HG02623 (cell line): ENCODE results near the gene C10orf53.
"Not testable (repeated sequence)": the region's sequence is repeated elsewhere in the genome, so short reads cannot be mapped to it uniquely, and the experiment has no call there.

ENCODE experiments used
- ATAC-seq: cut with Tn5 transposase; IDR thresholded peaks from one replicate; pipeline ENCODE4 v1.9.1; 2021; ENCODE audit warnings: moderate library complexity; ENCODE audit not compliant: unreplicated experiment

Gene C10orf53

DNA sequence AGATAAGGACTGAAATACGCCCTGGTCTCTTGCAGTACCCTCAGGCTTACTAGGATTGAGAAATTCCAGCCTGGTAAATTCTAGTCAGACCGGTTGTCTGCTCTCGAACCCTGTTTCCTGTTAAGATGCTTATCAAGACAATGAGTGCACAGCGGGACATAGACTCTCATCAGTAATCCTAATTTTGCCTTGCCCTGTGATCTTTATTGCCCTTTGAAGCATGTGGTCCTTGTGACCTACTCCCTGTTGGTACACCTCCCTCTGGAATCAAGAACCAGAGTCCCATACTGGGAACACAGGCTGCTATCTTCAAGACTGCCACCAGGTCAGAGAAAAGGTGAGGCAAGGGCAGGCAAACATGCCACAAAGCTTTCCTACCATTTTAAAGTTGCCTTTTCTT is 7.2 kb downstream of the C10orf53 start:
- no peak for ATAC-seq

DNA sequence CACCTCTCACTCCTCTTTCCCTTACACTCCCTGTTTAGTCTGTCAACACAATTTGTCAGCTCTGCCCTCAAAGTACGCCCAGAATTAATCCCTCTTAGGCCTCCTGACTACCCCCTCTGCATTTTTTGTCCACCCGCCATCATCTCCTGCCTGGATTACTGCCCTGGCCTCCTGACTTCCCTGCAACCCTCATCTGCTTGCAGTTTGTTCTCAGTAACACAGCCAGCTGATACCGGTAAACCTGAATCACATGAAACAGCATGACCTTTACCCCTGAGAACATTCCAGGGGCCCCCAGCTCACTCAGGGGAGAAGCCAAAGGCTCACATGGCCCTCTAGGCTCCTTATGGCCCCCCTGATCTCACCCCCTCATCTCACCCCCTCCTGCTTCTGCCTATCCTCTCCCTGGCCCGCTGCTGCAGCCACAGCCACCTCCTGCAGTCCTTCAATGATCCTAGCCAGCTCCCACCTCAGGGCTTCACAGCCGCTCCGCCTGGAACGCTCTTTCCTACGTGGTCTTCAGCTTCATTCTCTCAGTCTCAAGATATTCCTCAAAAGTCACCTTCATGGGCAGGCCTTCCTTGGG is 8.9 kb downstream of the C10orf53 start:
- no peak for ATAC-seq

DNA sequence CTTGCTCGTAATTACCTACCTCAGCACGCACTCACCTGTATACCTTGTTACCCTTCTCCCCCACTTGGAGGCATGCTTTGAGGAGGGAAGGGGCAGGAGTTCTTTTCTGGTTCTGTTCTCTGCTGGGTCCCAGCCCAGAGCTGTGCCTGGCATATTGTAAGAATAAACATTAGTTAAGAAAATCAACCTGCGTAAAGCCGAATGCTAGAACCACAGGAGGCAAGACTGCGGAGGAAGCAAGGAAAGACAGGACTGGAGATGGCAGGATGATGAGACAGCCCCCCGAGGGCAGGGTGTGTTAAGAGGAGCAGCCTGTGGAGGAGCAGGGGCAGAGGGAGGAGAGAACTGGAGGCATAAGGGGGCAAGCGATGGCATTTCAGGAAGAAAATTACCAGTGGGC is 9.5 kb downstream of the C10orf53 start:
- ATAC-seq, result no peak

DNA sequence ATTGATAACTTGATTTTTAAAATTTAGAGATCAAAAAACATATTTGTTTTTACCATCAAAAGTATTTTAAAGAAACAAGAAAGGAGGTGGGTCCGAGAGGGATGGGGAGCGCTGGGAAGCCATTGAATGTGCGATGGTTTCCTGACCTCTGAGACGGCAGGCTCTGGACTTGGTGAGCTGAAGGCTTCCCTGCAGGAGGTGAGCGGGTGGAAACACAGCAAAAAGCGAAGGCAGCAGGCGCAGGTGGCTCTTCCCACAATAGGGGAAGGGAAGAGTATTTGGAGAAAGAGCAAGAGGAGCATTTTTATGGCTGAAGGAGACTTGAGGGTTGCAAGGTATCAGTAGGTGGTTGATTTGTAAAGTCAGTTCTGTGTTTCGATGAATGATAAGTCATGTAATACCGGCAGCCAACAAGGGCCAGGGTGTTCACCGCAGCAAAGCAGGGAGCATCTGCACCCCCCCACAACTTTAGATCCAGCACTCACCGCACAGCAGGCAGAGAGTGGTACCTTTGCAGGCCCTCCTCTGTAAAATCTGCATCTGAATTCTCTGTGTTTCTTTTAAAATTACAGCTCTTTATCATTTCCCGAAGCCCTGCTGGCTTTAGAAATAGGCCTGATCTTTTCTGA is 10.5 kb downstream of the C10orf53 start:
- no peak for ATAC-seq

DNA sequence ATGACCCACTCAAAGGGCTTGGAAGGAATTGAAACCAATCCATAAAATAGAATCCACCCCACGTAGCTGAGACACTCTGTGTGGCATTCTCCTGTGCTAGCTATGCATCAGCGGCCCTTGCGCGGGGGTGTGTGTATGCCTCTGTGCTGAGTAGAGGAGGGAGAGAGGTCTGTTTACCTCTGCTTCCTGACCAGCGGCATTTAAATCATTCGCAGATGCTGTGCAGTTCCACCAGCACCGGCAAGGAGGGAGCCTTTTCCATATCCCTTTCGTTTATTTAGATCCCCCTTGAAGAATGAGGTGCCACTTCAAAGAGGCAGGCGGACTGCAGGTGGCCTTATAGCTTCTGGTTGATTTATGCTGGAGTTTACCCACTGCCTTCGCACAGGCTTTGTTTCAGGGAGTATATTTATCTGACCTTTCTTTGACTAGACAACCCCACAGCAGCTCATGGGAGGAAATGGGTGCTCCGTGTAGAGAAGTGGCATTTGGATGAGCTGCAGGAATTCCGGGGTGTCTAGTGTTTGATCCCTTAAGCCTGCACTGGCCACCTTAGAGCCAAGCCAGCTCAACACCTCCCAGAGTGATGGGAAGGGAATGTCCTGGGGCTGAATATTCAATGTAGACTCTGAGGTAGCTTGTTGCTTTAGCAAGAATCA is 11.4 kb downstream of the C10orf53 start:
- ATAC-seq, result no peak

DNA sequence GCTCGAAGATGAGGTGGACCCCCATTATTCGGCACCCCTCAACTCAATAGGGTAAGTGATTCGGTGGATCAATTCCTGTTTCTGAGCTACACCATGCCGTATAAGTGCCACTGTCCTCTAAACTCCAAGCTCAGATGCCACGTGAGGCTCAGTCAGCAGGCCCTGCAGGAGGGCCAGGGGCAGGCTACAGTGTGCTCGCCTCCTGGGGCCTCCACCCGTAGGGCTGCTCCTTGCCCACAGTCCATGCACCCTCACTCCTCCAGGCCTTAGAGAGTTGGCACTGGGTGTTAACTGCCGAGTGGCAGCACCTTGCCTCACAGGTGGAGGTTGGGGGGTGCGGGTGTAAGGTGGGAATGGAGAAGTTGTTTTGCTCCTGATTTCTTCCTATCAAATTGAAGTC is 12.1 kb downstream of the C10orf53 start:
- ATAC-seq, result no peak

DNA sequence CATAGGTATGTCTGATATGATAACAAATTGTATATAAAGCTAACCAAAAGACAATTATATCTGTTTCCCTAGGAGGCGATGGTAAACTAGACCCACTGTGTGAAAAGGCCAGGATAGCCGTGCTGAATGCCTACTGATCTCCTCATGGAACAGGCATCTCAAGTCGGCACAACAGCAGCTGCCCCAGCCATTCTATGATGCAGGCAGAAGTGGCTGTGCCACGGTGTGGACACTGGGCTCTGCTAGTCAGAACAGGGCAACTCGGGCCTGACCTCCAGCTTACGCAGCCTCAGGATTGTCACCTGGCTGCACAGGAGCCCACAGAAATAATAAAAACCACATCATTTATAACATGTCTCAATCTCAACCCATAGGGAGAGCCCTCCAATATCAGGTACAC is 15.0 kb downstream of the C10orf53 start:
- no peak for ATAC-seq

DNA sequence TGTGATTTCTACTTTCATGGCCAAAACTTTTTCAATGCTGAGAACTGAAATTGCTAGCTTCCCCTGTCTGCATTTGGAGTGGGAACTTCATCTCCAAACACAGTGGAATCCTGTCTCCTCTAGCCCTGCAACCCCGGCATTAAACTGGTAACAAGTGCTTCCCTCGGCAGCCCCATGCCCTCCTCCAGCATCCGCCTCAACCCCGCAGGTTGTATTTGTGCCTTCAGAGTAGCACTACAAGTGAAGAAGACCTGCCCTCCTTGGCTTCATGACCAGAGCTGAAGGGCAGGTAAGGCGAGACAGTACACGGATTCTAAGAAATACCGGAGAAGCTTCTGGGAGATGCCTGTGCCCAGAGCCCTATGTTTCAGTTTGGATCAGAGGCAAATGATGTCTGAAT is 16.9 kb downstream of the C10orf53 start:
- ATAC-seq, result no peak

DNA sequence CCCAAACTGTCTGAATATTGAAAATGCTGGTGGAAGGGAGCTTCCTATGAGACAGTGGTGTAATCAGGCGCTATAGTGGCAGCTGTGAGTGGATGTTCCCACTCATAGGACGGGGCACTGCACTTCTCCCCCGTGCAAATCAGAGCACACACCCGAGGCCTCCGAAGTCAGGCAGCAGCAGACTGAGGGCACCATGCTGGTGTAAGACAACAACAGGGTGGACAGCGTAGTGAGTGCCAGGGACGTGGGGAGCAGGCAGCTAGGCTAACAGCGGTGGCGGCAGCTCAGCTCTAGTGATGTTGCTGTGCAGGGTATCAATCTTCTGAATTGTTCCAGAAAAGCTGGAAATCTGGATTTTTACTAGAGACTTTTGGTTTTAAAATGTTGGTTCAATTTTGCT is 19.2 kb downstream of the C10orf53 start:
- no peak for ATAC-seq

DNA sequence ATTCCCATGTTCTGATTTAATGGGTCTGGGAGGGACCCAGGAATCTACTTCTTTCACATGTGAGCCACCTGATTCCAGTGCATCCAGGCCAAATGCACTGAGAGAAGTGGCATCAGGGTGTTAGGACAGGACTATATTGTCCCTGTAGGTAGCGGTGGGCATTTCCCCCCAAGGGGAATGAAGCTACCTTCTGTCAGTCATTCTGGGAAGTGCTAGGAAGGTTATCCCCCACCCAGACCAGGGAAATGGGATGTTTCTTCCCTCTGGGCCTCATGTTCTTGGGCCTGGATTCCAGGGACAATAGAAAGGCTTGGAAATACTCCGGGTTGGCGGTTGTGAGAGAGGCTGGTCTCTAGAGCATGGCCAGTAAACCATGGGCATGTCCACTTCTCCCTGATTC is 20.8 kb downstream of the C10orf53 start:
- no peak for ATAC-seq

DNA sequence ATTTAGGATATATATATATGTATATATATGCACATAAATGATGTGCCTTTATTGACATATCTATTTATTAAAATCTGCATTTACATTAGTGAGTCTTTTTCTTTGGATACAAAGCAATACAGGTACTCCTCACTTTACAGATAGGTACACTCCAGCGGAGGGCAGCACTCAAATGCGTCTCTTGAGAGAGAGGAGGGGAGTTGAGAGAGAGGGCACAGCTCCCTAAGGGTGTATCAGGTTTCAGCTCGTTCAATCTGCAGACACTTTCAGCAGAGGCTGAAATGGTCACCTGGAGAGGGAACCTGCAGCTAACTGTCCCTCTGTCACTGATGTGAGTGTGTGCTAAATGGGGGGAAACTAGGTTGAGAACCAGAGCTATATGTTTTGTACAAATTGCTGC is 21.5 kb downstream of the C10orf53 start:
- no peak for ATAC-seq

DNA sequence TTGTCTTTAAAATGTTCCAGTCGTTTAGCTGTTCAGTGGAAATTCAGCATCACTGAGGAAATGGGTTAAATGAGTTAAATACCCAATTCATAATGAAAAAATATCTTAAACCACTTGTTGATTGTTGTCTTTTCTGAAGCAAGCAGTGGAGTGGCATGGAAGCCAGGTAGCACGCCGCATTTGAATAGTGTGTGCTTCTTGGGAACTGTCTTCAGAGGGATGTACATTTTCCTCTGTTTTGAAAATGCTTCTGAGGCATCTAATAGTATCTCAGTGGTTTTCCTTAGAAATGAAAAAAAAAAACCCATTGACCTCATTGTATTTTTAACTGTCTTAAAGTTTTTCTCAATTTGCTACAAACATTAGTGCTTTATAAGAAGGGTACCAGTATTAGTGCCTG is 28.1 kb downstream of the C10orf53 start:
- no peak for ATAC-seq

DNA sequence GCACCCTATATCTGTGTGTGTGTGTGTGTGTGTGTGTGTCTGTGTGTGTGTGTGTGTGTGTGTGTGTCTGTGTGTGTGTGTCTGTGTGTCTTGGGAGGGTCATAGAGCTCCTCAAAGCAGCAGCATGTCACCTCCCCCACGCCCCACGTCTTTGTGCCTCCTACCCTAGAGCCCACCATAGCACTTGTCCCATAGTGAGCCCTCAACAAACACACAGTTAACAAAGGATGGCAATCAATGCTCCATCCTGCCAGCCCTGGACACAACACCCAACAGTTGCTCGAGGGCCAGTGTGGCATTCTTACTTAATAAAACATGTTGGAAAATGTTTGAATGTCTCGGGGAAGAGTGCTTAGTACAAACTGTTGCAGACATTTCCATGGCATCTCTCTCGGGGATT is 30.5 kb downstream of the C10orf53 start:
- ATAC-seq, result no peak

DNA sequence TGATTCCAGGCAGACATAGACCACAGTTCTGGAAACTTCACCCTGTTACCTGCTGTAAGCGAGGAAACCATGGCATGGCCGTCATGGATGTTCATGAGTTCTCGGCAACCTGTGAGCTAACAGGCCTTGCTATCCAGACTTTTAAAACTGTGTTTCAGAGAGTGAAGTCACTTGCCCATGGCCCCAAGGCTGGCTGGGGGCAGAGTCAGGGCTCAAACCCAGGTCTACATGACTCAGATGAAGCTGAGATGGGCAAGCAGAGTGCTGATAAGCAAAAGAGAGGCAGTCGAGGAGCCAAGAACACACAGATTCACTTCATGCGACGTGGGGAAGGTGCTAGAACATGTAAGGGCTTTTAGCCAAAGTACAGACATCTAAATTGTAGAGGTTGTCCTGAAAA is 31.5 kb downstream of the C10orf53 start:
- no peak for ATAC-seq

DNA sequence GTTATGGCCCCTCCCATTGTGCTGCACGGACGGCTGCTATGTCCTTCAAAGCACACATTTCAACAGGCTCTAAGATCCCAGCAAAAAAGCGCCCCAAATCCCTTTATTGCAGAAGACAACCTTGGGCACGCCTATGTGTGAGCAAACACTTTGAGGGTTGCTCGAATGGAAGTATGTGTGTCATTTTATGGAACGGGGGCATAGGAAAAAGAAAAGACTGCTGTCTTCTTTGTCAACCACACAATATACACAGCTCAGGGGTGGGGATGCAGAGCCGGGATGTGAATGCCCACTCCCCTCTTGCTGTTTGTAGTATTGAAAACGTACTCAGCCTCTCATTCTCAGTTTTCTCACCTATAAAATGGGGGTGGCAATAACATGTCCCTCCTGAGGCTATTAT is 32.0 kb downstream of the C10orf53 start:
- no peak for ATAC-seq

DNA sequence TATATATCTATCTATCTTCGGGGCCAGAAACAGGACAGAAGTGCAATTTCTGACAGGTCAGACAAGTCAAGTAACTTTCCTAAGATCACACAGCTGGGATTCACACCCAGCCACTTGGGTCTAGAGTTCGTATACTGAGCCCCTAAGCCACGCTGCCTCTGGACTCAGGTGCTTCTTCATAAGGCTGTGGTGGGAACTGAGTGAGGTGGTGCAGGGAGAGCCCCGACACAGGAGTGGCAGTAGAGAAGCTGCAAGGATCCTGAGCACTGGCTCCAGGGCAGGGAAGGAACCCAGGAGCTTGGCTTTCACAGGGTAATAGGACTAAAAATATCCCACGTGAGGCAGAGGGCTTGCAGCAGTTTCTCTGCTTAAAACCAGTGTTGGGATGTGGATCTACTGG is 33.8 kb downstream of the C10orf53 start:
- ATAC-seq, result no peak

DNA sequence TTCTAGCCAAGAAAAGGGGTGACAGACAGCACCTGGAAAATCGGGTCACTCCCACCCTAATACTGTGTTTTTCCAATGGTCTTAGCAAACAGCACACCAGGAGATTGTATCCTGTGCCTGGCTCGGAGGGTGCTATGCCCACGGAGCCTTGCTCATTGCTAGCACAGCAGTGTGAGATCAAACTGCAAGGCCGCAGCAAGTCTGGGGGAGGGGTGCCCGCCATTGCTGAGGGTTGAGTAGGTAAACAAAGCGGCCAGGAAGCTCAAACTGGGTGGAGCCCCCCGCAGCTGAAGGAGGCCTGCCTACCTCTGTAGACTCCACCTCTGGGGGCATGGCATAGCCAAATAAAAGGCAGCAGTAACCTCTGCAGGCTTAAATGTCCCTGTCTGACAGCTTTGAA is 35.7 kb downstream of the C10orf53 start:
- ATAC-seq, result not testable (repeated sequence)

DNA sequence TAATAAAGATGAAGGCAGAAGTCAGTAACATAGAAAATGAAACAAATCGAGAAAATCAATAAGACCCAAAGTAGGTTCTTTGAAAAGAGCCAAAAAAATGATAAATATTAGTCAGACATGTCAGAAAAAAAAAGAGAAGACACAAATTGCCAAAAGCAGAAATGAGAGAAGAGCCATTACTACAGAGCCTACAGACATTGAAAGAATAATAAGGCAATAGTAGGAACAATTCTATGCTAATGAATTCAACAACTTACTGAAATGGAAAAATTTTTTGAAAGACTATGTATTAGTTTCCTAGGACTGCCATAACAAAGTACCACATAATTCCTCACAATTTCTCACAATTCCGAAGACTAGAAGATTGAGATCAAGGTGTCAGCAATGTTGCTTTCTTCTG is 47.1 kb downstream of the C10orf53 start:
- no peak for ATAC-seq

DNA sequence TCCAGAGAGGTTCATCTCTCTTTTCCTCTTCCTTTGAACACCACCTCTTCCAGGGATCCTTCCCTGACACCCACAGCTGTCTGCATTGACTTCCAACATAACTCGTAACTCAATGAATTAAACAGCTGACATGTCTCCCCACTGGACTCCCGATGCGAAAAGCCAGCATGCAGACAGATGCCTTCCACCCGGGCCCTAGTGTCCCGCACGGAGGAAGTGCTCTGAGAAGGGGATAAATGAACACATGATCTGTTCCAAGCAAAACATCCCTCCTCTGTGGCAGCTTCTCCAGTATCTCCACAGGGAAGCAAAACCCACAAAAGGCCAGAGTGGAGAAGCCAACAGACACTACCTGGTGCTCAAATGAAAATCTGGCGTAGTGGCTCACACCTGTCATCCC is 54.4 kb downstream of the C10orf53 start:
- ATAC-seq, result no peak

DNA sequence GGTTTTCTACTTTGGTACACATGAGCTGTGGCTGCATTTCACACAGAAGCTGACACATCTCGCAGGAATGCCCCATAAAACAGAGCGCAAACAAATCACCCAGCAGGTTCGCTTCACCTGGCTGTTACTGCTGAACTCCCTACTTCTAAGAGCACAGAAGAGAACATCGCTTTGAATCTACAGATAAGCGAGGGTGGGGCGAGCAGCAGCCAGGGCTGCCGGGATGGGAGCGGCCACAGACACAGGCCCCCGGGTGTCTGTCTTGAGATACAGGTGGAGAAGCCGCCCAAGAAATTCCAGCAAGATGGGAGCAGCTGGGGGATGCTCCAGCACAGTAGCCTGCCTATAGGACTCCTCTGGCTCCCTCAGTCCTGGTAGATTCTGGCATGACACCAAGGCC is 55.2 kb downstream of the C10orf53 start:
- ATAC-seq, result no peak

DNA sequence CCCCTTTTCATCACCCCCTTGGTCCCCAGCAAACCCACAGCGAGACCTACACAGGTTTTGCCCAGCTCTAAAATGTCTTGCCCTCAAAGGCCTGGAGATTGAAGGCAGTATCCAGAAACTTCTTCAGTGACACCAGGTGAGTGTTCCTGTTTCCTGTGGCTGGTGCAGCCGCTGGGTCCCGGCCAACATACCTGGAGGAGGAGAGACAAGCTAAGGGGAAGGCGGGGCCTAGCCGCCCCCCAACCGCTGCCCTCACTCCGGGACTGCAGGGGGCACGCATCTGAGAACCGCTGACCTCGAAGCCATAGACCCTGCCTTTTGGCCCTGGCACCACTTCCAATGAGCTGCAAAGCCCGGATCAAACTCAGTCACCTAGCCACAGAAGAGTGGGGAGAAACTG is 55.7 kb downstream of the C10orf53 start:
- no peak for ATAC-seq

DNA sequence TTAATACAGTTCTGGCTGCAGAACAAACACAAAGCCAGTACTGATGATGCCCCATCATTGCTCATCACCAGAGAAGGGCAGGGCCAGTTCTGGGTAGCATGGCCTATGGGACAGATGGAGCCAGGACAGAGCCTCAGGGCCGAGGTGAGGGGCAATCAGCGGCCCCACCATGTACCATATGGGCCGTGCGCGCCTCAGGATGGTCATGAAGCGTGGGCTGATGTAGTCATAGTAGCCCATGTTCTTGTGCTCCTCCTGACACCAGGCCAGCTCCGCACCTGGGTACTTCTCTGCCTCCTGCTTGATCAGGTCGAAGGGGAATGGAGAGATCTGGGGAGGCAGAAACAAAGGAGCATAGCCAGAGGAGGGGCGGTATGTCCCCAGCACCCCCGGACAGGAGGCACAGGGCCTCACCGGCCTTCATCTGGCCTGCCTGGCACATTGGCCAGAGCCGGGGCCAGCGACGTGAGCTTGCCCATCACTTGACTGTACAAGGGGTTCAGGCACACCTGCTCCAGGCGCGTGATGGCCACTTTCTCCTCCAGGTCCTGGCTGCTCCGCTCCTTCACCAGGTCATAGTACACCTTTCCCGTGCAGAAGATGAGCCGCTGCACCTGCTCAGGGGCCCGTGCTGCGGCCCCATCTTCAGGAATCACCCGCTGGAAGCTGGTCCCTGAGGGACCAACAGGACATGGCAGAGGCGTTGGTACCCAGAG is 56.6 kb downstream of the C10orf53 start:
- ATAC-seq, result no peak
